PC-3 (cell line): ENCODE measurements around the gene RNF26.

Experiments
- CTCF ChIP-seq: fragments of 300-600 bp; sonication (generic); conservative IDR thresholded peaks from 2 replicates; pipeline ENCODE4 v1.5.1; 2017; ENCODE audit warnings: antibody characterized with exemption, low read depth, mild to moderate bottlenecking, low read length
- EZH2 ChIP-seq: fragments of 300-600 bp; sonication (generic); IDR thresholded peaks from one replicate; pipeline ENCODE4 v1.6.1; 2017; ENCODE audit warnings: antibody characterized with exemption, mild to moderate bottlenecking, low read length; ENCODE audit not compliant: unreplicated experiment
- EZH2phosphoT487 ChIP-seq: fragments of 300-600 bp; sonication (generic); IDR thresholded peaks from 2 replicates; pipeline ENCODE4 v1.6.1; 2018; ENCODE audit warnings: mild to moderate bottlenecking, antibody characterized with exemption, low read length, borderline replicate concordance

DNA sequence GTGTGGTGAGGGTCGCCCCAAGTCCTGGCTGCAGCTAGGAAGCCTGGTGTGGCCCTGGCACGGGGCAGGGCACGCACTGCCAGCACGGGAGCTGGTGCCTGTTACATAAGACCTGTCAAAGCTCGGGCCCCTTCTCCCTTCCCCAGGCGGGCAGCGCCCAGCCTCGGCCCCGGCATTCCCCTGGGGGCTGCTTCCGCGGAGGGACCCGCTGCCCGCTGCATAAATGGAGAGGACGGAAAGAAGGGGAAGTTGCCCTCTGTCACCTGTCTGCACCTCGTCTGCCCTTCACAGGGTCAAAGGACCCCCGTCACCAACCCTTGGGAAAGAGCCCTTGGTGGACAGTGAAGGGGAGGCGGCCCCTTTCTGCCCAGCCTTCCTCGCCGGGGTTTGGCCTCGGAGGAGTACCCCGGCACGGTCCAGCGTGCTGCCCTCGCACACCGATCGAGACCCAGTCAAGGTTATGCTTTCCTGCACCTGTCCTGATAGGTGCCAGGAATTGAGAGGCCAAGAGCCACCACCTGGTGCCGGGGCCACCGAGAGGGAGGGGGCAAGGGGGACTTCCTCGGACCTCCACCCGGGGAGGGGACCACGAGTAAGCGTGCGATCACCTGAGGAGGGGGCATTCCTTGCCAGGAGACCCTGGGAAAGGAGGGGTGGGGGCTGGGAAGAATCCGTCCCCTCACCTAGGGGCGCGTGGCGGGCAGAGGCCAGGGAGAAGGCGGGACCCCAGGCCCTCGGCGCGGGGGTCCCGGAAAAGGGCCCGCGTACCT lies 28.9 kb downstream of the RNF26 start:
- no peak for TF ChIP-seq CTCF
- TF ChIP-seq EZH2, result no peak
- no peak for TF ChIP-seq EZH2phosphoT487
